MM.1S (cell line): Measurements from ENCODE around the gene STK10.
"Not testable (repeated sequence)": the region's sequence is repeated elsewhere in the genome, so short reads cannot be mapped to it uniquely, and the experiment has no call there.

Experiments
- EZH2 ChIP-seq: fragments of 300-600 bp; sonication (generic); optimal IDR thresholded peaks from 2 replicates; pipeline ENCODE3; 2017; ENCODE audit warnings: low read depth, mild to moderate bottlenecking, antibody characterized with exemption, low read length, mixed read lengths
- EZH2phosphoT487 ChIP-seq: fragments of 300-600 bp; sonication (generic); IDR thresholded peaks from 2 replicates; pipeline ENCODE4 v1.6.1; 2018; ENCODE audit warnings: antibody characterized with exemption, low read length
- TF ChIP-seq, protein P1 (sequence below): fragments of 300-600 bp; sonication (generic); IDR thresholded peaks from 2 replicates; pipeline ENCODE4 v1.5.1; 2016; ENCODE audit warnings: antibody characterized with exemption, low read length, mixed read lengths

DNA sequence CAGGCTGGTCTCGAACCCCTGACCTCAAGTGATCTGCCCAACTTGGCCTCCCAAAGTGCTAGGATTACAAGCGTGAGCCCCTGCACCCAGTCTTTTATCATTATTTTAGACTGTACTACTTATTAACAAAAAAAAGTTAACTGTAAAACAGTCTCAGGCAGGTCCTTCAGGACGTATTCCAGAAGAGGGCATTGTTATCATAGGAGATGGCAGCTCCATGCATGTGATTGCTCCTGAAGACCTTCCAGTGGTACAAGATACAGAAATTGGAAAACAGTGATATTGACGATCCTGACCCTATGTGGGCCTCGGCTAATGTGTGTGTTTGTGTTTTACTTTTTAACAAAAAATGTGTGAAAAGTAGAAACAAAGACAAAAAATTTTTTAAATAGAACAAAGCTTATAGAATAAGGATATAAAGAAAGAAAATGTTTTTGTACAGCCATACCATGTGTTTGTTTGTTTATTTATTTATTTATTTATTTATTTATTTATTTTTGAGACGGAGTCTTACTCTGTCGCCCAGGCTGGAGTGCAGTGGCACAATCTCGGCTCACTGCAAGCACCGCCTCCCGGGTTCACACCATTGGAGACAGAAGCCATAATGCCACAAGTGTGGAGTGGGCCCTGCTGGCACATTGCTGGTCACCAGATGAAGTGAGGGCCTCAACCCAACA lies 167.8 kb downstream of the STK10 start:
- TF ChIP-seq EZH2, EZH2phosphoT487: not testable (repeated sequence)
- TF ChIP-seq, protein P1, sequence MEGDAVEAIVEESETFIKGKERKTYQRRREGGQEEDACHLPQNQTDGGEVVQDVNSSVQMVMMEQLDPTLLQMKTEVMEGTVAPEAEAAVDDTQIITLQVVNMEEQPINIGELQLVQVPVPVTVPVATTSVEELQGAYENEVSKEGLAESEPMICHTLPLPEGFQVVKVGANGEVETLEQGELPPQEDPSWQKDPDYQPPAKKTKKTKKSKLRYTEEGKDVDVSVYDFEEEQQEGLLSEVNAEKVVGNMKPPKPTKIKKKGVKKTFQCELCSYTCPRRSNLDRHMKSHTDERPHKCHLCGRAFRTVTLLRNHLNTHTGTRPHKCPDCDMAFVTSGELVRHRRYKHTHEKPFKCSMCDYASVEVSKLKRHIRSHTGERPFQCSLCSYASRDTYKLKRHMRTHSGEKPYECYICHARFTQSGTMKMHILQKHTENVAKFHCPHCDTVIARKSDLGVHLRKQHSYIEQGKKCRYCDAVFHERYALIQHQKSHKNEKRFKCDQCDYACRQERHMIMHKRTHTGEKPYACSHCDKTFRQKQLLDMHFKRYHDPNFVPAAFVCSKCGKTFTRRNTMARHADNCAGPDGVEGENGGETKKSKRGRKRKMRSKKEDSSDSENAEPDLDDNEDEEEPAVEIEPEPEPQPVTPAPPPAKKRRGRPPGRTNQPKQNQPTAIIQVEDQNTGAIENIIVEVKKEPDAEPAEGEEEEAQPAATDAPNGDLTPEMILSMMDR: not testable (repeated sequence)
